ENCODE data around the gene CD99L2.

- TF ChIP-seq CTCF (IDR thresholded peaks at IDR 0.05; ENCODE audit: low read depth, low read length, poor library complexity, severe bottlenecking) (no peak), EZH2phosphoT487 (IDR thresholded peaks at IDR 0.05; ENCODE audit: borderline replicate concordance, low read length) (no peak)
These were observed 797 bp downstream of the CD99L2 start for GRCh38 chrX:150897421-150898320.
